Right atrium auricular region (tissue), 2 donors: ENCODE results near the gene PGF. TPM values are rescaled to one million over a fixed set of nuclear protein-coding genes. Genes with fewer than 3 reads are reported as not detected.

ENCODE experiments used
- DNase-seq: peaks from one replicate; pipeline ENCODE4 v3.0.0-alpha.2; 2019; ENCODE audit warnings: low spot score
- H3K27ac ChIP-seq, 2 donors: fragments of 200-600 bp; sonication (generic); 1 replicate in 1 of 2; 2 replicates in 1 of 2; pipeline ENCODE4 v1.5.1; 2016 to 2019
- H3K27me3 ChIP-seq, 2 donors: fragments of 200-600 bp; sonication (generic); one replicate each; pipeline versions ENCODE4 v1.5.1 to v1.6.0; 2017 to 2019
- H3K36me3 ChIP-seq: fragments of 200-600 bp; sonication (generic); one replicate; pipeline ENCODE4 v1.5.1; 2016
- H3K4me1 ChIP-seq, 2 donors: fragments of 200-600 bp; sonication (generic); one replicate each; pipeline versions ENCODE4 v1.5.1 to v1.6.0; 2017 to 2019
- H3K4me3 ChIP-seq, 2 donors: fragments of 200-600 bp; sonication (generic); 1 replicate in 1 of 2; 2 replicates in 1 of 2; pipeline ENCODE4 v1.5.1; 2017 to 2019; ENCODE audit warnings: mild to moderate bottlenecking in 1 of 2, moderate library complexity in 1 of 2
- H3K9me3 ChIP-seq, 2 donors: fragments of 200-600 bp; sonication (generic); one replicate each; pipeline ENCODE4 v1.5.1; 2019
- total RNA-seq, 2 donors: library from RNA; depleted of rRNA; stranded (reverse); fragments of >200 nt; gene quantifications; one replicate each; pipeline ENCODE4 v1.1.0, GENCODE V29; 2016
- TF ChIP-seq, protein P1 (sequence below), 2 donors: fragments of 200-600 bp; sonication (generic); IDR thresholded peaks; one replicate each; pipeline ENCODE4 v1.5.1; 2019; ENCODE audit warnings: antibody characterized with exemption in 2 of 2

The PGF gene
- total RNA-seq, 2 donors from 2014 or later = 3.3 to 7.0 TPM

DNA sequence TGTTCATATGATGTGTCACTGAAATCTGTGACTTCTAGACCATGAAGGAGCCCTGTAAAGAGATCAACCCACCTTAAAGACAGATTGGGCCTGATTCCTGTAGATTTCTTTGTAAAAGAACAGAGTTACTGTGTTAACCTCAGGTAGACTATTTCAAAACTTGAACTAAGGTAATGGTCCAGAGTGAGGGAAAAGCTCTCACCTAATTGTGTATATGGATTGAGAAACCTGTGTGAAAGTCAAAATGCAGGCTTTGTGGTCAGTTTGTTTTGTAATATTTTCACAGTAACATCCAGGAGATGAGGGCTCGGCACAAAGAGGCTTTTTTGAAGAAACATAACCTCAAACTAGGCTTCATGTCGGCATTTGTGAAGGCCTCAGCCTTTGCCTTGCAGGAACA is 57.3 kb downstream of the PGF start:
- Histone ChIP-seq H3K36me3 (peaks cover 100% of the 10 kb centered on the region), H3K27me3 (no peaks in the 10 kb centered on the region), H3K9me3 (no peaks in the 10 kb centered on the region), H3K27ac (peak overlapping the region; percentile 40 to 49), H3K4me1 (peaks cover 0 to 23% of the 10 kb centered on the region in 2 donors), H3K4me3 (no peak overlapping the region)
- TF ChIP-seq, protein P1, sequence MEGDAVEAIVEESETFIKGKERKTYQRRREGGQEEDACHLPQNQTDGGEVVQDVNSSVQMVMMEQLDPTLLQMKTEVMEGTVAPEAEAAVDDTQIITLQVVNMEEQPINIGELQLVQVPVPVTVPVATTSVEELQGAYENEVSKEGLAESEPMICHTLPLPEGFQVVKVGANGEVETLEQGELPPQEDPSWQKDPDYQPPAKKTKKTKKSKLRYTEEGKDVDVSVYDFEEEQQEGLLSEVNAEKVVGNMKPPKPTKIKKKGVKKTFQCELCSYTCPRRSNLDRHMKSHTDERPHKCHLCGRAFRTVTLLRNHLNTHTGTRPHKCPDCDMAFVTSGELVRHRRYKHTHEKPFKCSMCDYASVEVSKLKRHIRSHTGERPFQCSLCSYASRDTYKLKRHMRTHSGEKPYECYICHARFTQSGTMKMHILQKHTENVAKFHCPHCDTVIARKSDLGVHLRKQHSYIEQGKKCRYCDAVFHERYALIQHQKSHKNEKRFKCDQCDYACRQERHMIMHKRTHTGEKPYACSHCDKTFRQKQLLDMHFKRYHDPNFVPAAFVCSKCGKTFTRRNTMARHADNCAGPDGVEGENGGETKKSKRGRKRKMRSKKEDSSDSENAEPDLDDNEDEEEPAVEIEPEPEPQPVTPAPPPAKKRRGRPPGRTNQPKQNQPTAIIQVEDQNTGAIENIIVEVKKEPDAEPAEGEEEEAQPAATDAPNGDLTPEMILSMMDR (IDR thresholded peaks at IDR 0.05) = no peak
- DNase-seq = no peak

DNA sequence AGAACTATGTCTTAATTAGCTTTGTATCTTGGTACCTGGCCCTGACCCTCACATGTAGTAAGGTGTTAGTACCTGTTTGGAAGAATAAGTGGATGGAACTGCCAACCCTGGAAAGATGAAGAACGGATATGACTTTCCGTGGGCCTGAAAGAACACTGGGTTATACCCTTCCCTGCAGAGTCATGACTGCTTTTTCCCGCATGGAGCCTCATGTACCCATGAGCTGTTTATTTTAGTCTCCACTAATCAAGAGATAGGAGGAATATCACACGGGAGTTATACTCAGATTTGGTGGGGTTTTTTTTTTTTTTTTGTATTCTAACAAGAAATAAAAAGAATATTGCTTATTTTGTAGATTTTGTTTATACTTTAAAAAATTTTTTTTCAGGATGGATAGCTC is 57.8 kb downstream of the PGF start:
- peak overlapping the region; percentile 40 to 49 for H3K27ac ChIP-seq
- peaks cover 0 to 23% of the 10 kb centered on the region in 2 donors for H3K4me1 ChIP-seq
- H3K9me3 ChIP-seq = no peaks in the 10 kb centered on the region
- H3K4me3 ChIP-seq = no peak overlapping the region
- H3K27me3 ChIP-seq = no peaks in the 10 kb centered on the region
- no peak for DNase-seq
- TF ChIP-seq, protein P1 (IDR thresholded peaks at IDR 0.05) = no peak
- peaks cover 100% of the 10 kb centered on the region for H3K36me3 ChIP-seq

DNA sequence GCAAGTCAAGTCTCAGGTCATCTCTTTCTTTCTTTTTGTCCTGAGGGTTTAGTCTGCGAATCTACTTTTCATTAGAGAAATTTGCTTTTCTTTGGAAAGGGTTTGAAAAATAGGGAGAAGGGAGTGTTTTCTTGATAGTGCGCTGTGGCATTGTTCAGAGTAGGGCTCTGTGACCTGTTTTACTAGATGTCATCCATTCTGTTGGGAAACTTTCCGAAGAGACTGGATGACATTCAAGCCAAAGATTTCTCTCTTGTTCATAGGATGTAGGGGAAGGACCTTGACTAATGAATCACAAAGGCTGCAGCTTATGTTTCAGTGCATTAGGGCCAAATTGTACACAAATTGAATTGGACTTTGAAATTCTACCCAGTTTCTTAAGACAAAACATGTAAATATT is 59.0 kb downstream of the PGF start:
- Histone ChIP-seq H3K27ac (no peak overlapping the region), H3K4me3 (no peak overlapping the region), H3K9me3 (no peaks in the 10 kb centered on the region), H3K27me3 (no peaks in the 10 kb centered on the region), H3K36me3 (peaks cover 100% of the 10 kb centered on the region), H3K4me1 (peaks cover 0 to 23% of the 10 kb centered on the region in 2 donors)
- DNase-seq = no peak
- TF ChIP-seq, protein P1 (IDR thresholded peaks at IDR 0.05) = no peak

DNA sequence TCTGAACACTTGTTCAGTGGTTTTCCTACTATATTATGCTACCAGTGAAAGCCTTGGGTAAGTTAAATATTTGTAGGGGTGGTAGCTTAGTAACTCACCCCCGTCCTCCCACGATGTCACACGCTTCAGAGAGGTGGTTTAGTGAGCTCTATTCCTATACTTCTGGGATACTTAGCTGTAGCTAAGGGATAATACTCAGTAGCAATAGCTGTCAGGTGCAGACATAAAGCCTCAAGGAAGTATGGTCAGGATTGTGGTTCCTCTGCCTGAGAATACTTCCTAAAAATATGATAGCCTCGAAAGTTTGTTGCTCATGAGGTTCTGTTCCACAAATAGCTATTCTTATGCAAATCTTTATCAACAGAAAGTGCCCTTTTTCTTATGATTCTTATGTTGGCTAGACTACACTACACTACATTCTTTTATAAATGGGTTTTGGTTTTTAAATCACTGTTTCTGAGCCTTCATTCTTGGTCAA is 61.7 kb downstream of the PGF start:
- Histone ChIP-seq H3K4me3 (no peak overlapping the region), H3K27ac (no peak overlapping the region), H3K9me3 (no peaks in the 10 kb centered on the region), H3K36me3 (peaks cover 94% of the 10 kb centered on the region), H3K4me1 (peaks cover 0 to 22% of the 10 kb centered on the region in 2 donors), H3K27me3 (no peaks in the 10 kb centered on the region)
- TF ChIP-seq, protein P1 (IDR thresholded peaks at IDR 0.05) = no peak
- no peak for DNase-seq

DNA sequence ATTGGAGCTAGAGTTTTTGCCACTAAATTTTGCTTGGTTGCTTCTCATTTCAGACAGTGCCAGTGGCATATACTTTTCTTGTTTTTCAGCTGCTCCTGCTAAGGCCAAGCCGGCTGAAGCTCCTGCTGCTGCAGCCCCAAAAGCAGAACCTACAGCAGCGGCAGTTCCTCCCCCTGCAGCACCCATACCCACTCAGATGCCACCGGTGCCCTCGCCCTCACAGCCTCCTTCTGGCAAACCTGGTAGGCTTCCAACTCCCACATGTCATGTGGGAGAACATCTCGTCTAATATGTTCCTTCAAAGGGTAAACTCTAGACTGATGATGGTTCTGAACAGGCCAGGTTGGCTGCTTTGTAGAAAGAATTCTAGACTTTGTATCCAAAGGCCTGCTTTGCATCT is 62.7 kb downstream of the PGF start:
- TF ChIP-seq, protein P1 (IDR thresholded peaks at IDR 0.05) = no peak
- DNase-seq = no peak
- peaks cover 85% of the 10 kb centered on the region for H3K36me3 ChIP-seq

DNA sequence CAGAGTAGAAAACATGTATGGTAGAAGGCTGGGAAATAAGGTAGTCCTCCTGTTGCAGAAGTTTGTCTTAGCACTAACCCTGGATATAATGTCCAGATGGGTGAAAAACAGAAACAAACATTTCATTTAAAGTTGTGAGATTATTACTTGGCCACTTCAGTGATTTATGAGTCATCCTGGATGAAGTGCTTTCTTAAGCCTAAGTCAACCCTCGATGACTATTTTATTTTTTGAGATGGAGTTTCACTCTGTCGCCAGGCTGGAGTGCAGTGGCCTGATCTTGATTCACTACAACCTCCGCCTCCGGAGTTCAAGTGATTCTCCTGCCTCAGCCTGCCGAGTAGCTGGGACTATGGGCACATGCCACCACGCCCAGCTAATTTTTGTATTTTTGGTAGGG is 63.5 kb downstream of the PGF start:
- Histone ChIP-seq H3K36me3 (peaks cover 76% of the 10 kb centered on the region), H3K9me3 (no peaks in the 10 kb centered on the region), H3K27me3 (no peaks in the 10 kb centered on the region), H3K4me1 (peaks cover 0 to 22% of the 10 kb centered on the region in 2 donors), H3K4me3 (no peak overlapping the region), H3K27ac (no peak overlapping the region)
- TF ChIP-seq, protein P1 (IDR thresholded peaks at IDR 0.05) = no peak
- no peak for DNase-seq

More for the DNA sequence above, 62.7 kb downstream of the PGF start:
- Histone ChIP-seq H3K4me3 (no peak overlapping the region), H3K4me1 (peaks cover 0 to 23% of the 10 kb centered on the region in 2 donors), H3K27ac (no peak overlapping the region), H3K9me3 (no peaks in the 10 kb centered on the region), H3K27me3 (no peaks in the 10 kb centered on the region)
